ENCODE data around the gene TET1. TPM values are rescaled to one million over a fixed set of nuclear protein-coding genes. Genes with fewer than 3 reads are reported as not detected.
A peak's percentile ranks its signal among the peaks of the same experiment; 100 is the strongest.

The TET1 gene
- total RNA-seq, 1 experiment from 2014 or later = 2.4 TPM

GRCh38 chr10:68647672-68648341 is 87.7 kb downstream of the TET1 start:
- Histone ChIP-seq H3K79me2 (ENCODE audit: low read depth) (no peaks in the 10 kb centered on the region), H3K27ac (peak overlapping the region; percentile 52), H3K4me3 (no peak overlapping the region), H3K4me1 (replicated peaks; ENCODE audit: insufficient read depth) (peaks cover 9% of the 10 kb centered on the region), H2AFZ (no peak overlapping the region), H3K27me3 (ENCODE audit: insufficient read depth, low read depth) (no peaks in the 10 kb centered on the region), H3K4me2 (peak overlapping the region; percentile 1; the same call in 1 of the 2 replicates), H3K36me3 (ENCODE audit: low read depth) (no peaks in the 10 kb centered on the region), H3K9me3 (ENCODE audit: insufficient read depth, low read depth) (no peaks in the 10 kb centered on the region), H4K20me1 (ENCODE audit: insufficient read depth) (no peaks in the 10 kb centered on the region), H3K9me2 (ENCODE audit: insufficient read depth) (no peaks in the 10 kb centered on the region), H3F3A (ENCODE audit: insufficient read depth, low read depth) (peaks cover 10% of the 10 kb centered on the region; the same call in 1 of the 2 replicates)
- BruUV-seq (replicated peaks) = no TSS peak
- CTCF ChIA-PET = interaction anchor here (0.5 kb wide), 1 partner anchor 572 kb away, joined by 3 read pairs; the partner anchor contains the start of gene HKDC1
- no peak for TF ChIP-seq EZH2 (IDR thresholded peaks at IDR 0.05; ENCODE audit: low read depth)
- TF ChIP-seq, protein P1, sequence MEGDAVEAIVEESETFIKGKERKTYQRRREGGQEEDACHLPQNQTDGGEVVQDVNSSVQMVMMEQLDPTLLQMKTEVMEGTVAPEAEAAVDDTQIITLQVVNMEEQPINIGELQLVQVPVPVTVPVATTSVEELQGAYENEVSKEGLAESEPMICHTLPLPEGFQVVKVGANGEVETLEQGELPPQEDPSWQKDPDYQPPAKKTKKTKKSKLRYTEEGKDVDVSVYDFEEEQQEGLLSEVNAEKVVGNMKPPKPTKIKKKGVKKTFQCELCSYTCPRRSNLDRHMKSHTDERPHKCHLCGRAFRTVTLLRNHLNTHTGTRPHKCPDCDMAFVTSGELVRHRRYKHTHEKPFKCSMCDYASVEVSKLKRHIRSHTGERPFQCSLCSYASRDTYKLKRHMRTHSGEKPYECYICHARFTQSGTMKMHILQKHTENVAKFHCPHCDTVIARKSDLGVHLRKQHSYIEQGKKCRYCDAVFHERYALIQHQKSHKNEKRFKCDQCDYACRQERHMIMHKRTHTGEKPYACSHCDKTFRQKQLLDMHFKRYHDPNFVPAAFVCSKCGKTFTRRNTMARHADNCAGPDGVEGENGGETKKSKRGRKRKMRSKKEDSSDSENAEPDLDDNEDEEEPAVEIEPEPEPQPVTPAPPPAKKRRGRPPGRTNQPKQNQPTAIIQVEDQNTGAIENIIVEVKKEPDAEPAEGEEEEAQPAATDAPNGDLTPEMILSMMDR (conservative IDR thresholded peaks at IDR 0.05) = no peak
- DNase-seq = peak in 1 of 2 experiments; percentile 80
- POLR2A ChIA-PET (ENCODE audit: unreplicated experiment) = no interaction called here
- intact Hi-C loops (cut with micrococcal nuclease; ENCODE audit: unreplicated experiment) = no loop called here

DNA sequence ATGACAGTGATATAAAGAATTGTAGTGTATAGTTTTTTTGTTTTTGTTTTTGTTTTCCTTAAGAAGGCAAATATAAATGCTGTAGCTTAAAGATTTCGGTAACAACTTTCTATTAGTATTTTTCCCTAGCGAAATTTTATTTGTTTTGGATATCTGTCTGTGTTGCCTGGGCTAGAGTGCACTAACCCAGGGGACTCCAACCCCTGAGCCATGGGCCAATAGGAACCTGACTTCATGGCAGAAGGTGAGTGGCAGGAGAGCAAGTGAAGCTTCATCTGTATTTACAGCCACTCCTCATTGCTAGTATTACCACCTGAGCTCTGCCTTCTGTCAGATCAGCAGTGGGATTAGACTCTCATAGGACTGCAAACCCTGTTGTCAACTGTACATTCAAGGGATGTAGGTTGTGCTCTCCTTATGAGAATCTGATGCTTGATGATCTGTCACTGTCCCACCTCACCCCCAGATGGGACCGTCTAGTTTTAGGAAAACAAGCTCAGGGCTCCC is 95.5 kb downstream of the TET1 start:
- Histone ChIP-seq H3K4me3 (no peak overlapping the region), H3K9me2 (ENCODE audit: insufficient read depth) (no peaks in the 10 kb centered on the region), H3K27ac (no peak overlapping the region), H3K27me3 (ENCODE audit: insufficient read depth, low read depth) (no peaks in the 10 kb centered on the region), H4K20me1 (ENCODE audit: insufficient read depth) (no peaks in the 10 kb centered on the region), H3K4me2 (no peak overlapping the region), H3K36me3 (ENCODE audit: low read depth) (no peaks in the 10 kb centered on the region), H3K9me3 (ENCODE audit: insufficient read depth, low read depth) (no peaks in the 10 kb centered on the region), H3F3A (ENCODE audit: insufficient read depth, low read depth) (no peaks in the 10 kb centered on the region), H3K4me1 (replicated peaks; ENCODE audit: insufficient read depth) (no peaks in the 10 kb centered on the region), H3K79me2 (ENCODE audit: low read depth) (no peaks in the 10 kb centered on the region), H2AFZ (no peak overlapping the region)
- no peak for DNase-seq
- intact Hi-C loops (cut with micrococcal nuclease; ENCODE audit: unreplicated experiment) = no loop called here
- CTCF ChIA-PET = no interaction called here
- TF ChIP-seq EZH2 (IDR thresholded peaks at IDR 0.05; ENCODE audit: low read depth) = no peak
- TF ChIP-seq, protein P1 (conservative IDR thresholded peaks at IDR 0.05) = no peak
- POLR2A ChIA-PET (ENCODE audit: unreplicated experiment) = no interaction called here
- BruUV-seq (replicated peaks) = no TSS peak

DNA sequence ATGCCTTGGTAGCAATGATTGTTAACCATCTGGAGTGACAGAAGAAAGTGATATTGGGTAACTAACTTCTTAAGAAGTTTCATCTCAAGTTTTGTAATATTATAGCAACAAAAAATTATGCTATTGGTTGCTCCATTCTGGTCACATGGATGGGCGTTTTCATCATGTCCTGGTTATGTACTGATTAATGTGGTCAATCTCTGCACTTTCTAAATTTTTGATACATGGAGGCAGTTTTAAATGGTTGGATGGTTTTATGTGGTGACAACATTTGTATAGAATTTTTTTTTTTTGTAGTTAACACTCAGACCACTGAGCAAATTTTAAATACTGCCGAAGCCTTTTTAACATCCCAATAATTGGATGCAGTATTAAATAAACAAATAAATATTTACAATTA is 105.7 kb downstream of the TET1 start:
- Histone ChIP-seq H3K27me3 (ENCODE audit: insufficient read depth, low read depth) (no peaks in the 10 kb centered on the region), H2AFZ (no peak overlapping the region), H3K27ac (no peak overlapping the region), H3K36me3 (ENCODE audit: low read depth) (no peaks in the 10 kb centered on the region), H3K4me2 (no peak overlapping the region), H3K9me2 (ENCODE audit: insufficient read depth) (no peaks in the 10 kb centered on the region), H3K4me1 (replicated peaks; ENCODE audit: insufficient read depth) (no peaks in the 10 kb centered on the region), H4K20me1 (ENCODE audit: insufficient read depth) (no peaks in the 10 kb centered on the region), H3F3A (ENCODE audit: insufficient read depth, low read depth) (no peaks in the 10 kb centered on the region; the same call in 1 of the 2 replicates), H3K79me2 (ENCODE audit: low read depth) (no peaks in the 10 kb centered on the region), H3K9me3 (ENCODE audit: insufficient read depth, low read depth) (no peaks in the 10 kb centered on the region), H3K4me3 (no peak overlapping the region)
- BruUV-seq (replicated peaks) = no TSS peak
- DNase-seq = no peak
- CTCF ChIA-PET = no interaction called here
- intact Hi-C loops (cut with micrococcal nuclease; ENCODE audit: unreplicated experiment) = no loop called here
- TF ChIP-seq EZH2 (IDR thresholded peaks at IDR 0.05; ENCODE audit: low read depth) = no peak
- TF ChIP-seq, protein P1 (conservative IDR thresholded peaks at IDR 0.05) = no peak
- POLR2A ChIA-PET (ENCODE audit: unreplicated experiment) = no interaction called here

All from PC-9 (cell line).